Brain microvascular endothelial cell (primary cell): Measurements from ENCODE around the gene PRDM9.
"Not testable (repeated sequence)": the region's sequence is repeated elsewhere in the genome, so short reads cannot be mapped to it uniquely, and the experiment has no call there.

Source experiments
- DNase-seq: peaks from one replicate; pipeline ENCODE4 v3.0.0-alpha.2; 2020
- H3K27ac ChIP-seq: fragments of 250-450 bp; sonication (Bioruptor Pico); 2 replicates; pipeline ENCODE4 v1.5.1; 2020; ENCODE audit warnings: mild to moderate bottlenecking, moderate library complexity
- H3K27me3 ChIP-seq: fragments of 250-450 bp; sonication (Bioruptor Pico); replicated peaks from 2 replicates; pipeline ENCODE4 v1.5.1; 2020; ENCODE audit warnings: mild to moderate bottlenecking
- H3K36me3 ChIP-seq: fragments of 250-450 bp; sonication (Bioruptor Pico); replicated peaks from 2 replicates; pipeline ENCODE4 v1.5.1; 2020; ENCODE audit warnings: mild to moderate bottlenecking
- H3K4me3 ChIP-seq: 2 replicates; pipeline ENCODE4 v1.5.1; 2011; ENCODE audit warnings: low read depth, mild to moderate bottlenecking, control low read depth, low read length, moderate library complexity
- in situ Hi-C: cut with HindIII; loops from 2 replicates; pipeline ENCODE4 v1.10.0; 2017; ENCODE audit warnings: low sequenced_read_pairs, low pct_ligation_motif_present
- TF ChIP-seq, protein P1 (sequence below): IDR thresholded peaks from 2 replicates; pipeline ENCODE4 v1.5.1; 2011; ENCODE audit warnings: low read depth, mild to moderate bottlenecking, moderate library complexity, low read length, control low read depth, inconsistent platforms; ENCODE audit errors: missing control alignments

The PRDM9 gene

GRCh38 chr5:23523031-23523430 is 15.6 kb downstream of the PRDM9 start:
- Histone ChIP-seq H3K36me3 (no peaks in the 10 kb centered on the region), H3K4me3 (no peak overlapping the region), H3K27ac (no peak overlapping the region), H3K27me3 (no peaks in the 10 kb centered on the region)
- TF ChIP-seq, protein P1, sequence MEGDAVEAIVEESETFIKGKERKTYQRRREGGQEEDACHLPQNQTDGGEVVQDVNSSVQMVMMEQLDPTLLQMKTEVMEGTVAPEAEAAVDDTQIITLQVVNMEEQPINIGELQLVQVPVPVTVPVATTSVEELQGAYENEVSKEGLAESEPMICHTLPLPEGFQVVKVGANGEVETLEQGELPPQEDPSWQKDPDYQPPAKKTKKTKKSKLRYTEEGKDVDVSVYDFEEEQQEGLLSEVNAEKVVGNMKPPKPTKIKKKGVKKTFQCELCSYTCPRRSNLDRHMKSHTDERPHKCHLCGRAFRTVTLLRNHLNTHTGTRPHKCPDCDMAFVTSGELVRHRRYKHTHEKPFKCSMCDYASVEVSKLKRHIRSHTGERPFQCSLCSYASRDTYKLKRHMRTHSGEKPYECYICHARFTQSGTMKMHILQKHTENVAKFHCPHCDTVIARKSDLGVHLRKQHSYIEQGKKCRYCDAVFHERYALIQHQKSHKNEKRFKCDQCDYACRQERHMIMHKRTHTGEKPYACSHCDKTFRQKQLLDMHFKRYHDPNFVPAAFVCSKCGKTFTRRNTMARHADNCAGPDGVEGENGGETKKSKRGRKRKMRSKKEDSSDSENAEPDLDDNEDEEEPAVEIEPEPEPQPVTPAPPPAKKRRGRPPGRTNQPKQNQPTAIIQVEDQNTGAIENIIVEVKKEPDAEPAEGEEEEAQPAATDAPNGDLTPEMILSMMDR = no peak
- in situ Hi-C loops = no loop called here
- DNase-seq = no peak

- no peaks in the 10 kb centered on the region for H3K27me3 ChIP-seq
- H3K36me3 ChIP-seq = no peaks in the 10 kb centered on the region
- H3K4me3 ChIP-seq = no peak overlapping the region
- H3K27ac ChIP-seq = no peak overlapping the region
- in situ Hi-C loops = no loop called here
- no peak for DNase-seq
- TF ChIP-seq, protein P1 = no peak
Observed at GRCh38 chr5:23523998-23524397, 16.6 kb downstream of the PRDM9 start.

DNA sequence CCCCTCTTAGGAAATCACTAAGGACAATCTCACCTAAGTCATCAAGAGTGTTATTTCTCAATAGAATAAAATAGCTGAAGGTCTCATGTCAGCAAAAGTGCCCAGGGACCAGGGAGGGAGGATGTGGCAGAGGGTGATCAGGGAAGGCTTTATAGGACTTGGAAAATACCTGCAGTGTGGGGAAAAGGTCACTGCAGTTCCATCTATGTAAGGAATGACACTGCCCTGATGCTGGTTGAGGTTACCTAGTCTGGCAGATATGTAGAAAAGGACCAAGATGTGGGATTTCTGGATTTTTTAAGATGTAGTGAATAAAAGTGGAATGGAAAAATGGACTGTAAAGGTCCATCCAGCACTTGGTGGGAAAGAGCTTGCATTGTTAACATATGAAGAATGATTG is 18.3 kb downstream of the PRDM9 start:
- Histone ChIP-seq H3K27me3 (no peaks in the 10 kb centered on the region), H3K27ac (no peak overlapping the region), H3K36me3 (no peaks in the 10 kb centered on the region), H3K4me3 (no peak overlapping the region)
- in situ Hi-C loops = no loop called here
- TF ChIP-seq, protein P1 = no peak
- no peak for DNase-seq

DNA sequence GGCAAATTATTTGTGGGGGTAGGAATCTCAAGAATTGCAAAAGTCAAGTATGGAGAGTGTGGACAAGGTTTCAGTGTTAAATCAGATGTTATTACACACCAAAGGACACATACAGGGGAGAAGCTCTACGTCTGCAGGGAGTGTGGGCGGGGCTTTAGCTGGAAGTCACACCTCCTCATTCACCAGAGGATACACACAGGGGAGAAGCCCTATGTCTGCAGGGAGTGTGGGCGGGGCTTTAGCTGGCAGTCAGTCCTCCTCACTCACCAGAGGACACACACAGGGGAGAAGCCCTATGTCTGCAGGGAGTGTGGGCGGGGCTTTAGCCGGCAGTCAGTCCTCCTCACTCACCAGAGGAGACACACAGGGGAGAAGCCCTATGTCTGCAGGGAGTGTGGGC is 19.2 kb downstream of the PRDM9 start:
- H3K36me3 ChIP-seq, H3K4me3 ChIP-seq, DNase-seq, H3K27me3 ChIP-seq, H3K27ac ChIP-seq, in situ Hi-C loops: not testable (repeated sequence)

DNA sequence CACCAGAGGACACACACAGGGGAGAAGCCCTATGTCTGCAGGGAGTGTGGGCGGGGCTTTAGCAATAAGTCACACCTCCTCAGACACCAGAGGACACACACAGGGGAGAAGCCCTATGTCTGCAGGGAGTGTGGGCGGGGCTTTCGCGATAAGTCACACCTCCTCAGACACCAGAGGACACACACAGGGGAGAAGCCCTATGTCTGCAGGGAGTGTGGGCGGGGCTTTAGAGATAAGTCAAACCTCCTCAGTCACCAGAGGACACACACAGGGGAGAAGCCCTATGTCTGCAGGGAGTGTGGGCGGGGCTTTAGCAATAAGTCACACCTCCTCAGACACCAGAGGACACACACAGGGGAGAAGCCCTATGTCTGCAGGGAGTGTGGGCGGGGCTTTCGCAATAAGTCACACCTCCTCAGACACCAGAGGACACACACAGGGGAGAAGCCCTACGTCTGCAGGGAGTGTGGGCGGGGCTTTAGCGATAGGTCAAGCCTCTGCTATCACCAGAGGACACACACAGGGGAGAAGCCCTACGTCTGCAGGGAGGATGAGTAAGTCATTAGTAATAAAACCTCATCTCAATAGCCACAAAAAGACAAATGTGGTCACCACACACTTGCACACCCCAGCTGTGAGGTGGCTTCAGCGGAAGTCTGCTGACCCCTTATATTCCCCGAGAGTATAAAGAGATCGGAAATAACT is 20.0 kb downstream of the PRDM9 start:
- in situ Hi-C loops, H3K27me3 ChIP-seq, DNase-seq: not testable (repeated sequence)

GRCh38 chr5:23528677-23529076 is 21.3 kb downstream of the PRDM9 start:
- Histone ChIP-seq H3K27me3 (no peaks in the 10 kb centered on the region), H3K36me3 (no peaks in the 10 kb centered on the region), H3K27ac (no peak overlapping the region), H3K4me3 (no peak overlapping the region)
- no peak for DNase-seq
- TF ChIP-seq, protein P1 = no peak
- in situ Hi-C loops = no loop called here

More for the DNA sequence above, 20.0 kb downstream of the PRDM9 start:
- H3K36me3 ChIP-seq, H3K27ac ChIP-seq, H3K4me3 ChIP-seq: not testable (repeated sequence)

DNA sequence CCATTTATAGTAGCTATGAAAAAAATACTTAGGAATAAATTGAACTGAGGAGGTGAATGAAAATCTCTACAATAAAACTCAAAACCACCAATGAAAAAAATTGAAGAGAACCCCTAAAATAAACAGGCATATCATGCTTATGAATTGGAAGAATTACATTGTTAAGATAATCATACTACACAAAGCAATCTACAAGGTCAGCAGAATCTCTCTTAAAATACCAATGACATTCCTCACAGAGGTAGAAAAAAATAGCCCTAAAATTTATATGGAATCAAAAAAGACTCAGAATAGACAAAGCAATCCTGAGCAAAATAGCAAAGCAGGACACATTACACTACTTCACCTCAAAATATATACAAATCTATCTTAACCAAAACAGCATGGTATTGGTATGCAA is 23.2 kb downstream of the PRDM9 start:
- no peak for DNase-seq

More for the DNA sequence above, 23.2 kb downstream of the PRDM9 start:
- H3K27me3 ChIP-seq = no peaks in the 10 kb centered on the region
- no peaks in the 10 kb centered on the region for H3K36me3 ChIP-seq
- TF ChIP-seq, protein P1 = no peak
- in situ Hi-C loops = no loop called here
- no peak overlapping the region for H3K27ac ChIP-seq
- no peak overlapping the region for H3K4me3 ChIP-seq
